Measurements from ENCODE around the gene MARS1.
"Not testable (repeated sequence)": the region's sequence is repeated elsewhere in the genome, so short reads cannot be mapped to it uniquely, and the experiment has no call there.

The MARS1 gene

DNA sequence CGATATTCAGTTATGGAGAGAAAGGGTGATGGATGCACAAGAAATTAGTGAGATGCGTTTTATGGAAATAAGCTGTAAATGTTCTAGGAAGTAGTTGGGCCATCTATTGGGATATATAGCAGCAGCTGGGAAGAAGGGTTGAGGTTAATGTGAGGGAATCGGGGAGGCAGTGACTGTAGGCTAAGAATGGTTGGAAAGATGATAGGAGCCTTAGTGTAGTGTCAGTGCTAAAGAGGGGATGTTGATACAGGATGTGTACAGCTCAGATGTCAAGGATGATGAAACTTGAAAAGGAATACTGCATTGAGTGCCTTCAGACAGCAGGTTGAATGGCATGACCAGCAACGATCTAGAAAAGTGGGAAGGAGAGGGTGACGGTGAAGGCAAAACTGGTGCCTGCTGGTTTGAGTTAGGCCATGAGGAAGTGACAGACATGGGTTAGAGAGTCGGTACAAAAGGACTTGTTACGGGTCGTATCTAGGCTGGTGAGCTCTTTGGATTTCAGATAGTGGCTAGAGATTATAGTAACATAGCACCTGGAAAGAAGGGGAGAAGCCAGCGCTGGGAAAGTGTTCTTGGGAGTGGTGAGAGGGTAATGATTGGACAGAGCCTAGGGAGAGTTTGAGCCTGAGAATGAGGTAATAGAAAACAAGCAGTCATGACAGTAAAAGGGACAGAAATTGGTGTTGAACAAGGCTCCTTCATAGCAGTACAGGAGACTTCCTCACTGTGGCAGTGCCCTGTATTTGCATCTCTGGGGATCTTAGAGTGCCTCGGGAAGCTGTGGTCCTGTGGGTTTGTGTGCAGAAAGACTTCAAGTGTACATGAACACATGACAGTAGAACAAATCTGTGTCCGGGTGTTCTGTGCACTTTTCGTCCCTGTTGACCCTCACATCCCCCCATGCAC is 9.6 kb downstream of the MARS1 start:
- DNase-seq: no peak

DNA sequence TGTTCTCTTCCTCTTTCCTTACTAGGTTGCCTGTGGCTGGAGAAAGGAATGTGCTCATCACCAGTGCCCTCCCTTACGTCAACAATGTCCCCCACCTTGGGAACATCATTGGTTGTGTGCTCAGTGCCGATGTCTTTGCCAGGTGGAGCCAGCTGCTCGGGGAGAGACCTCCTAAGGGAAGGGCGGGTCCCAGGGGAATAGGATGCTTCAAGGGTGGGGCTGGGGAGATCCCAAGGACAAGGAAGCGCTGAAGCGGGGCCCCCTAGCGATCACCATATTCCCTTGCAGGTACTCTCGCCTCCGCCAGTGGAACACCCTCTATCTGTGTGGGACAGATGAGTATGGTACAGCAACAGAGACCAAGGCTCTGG is 10.2 kb downstream of the MARS1 start:
- DNase-seq: no peak

- no peak for DNase-seq
Observed at GRCh38 chr12:57498571-57498970, 10.7 kb downstream of the MARS1 start.

GRCh38 chr12:57500213-57500612 is 12.3 kb downstream of the MARS1 start:
- DNase-seq: no peak

- not testable (repeated sequence) for DNase-seq
Observed at GRCh38 chr12:57502311-57502969, 14.6 kb downstream of the MARS1 start.

GRCh38 chr12:57506541-57506940 is 18.7 kb downstream of the MARS1 start:
- not testable (repeated sequence) for DNase-seq

GRCh38 chr12:57507796-57508195 is 19.9 kb downstream of the MARS1 start:
- DNase-seq: not testable (repeated sequence)

DNA sequence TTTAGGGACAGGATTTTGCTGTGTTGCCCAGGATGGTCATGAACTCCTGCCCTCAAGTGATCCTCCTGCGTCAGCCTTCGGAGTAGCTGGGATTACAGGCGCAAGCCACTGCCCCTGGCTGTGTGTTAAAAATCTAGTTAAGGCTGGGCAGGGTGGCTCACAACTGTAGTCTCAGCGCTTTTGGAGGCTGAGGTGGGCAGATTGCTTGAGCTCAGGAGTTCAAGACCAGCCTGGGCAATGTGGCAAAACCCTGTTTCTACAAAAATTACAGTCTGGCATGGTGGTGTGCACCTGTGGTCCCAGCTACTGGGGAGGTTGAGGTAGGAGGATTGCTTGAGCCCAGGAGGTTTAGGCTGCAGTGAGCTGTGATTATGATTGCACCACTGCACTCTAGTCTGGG is 23.3 kb downstream of the MARS1 start:
- no peak for DNase-seq

DNA sequence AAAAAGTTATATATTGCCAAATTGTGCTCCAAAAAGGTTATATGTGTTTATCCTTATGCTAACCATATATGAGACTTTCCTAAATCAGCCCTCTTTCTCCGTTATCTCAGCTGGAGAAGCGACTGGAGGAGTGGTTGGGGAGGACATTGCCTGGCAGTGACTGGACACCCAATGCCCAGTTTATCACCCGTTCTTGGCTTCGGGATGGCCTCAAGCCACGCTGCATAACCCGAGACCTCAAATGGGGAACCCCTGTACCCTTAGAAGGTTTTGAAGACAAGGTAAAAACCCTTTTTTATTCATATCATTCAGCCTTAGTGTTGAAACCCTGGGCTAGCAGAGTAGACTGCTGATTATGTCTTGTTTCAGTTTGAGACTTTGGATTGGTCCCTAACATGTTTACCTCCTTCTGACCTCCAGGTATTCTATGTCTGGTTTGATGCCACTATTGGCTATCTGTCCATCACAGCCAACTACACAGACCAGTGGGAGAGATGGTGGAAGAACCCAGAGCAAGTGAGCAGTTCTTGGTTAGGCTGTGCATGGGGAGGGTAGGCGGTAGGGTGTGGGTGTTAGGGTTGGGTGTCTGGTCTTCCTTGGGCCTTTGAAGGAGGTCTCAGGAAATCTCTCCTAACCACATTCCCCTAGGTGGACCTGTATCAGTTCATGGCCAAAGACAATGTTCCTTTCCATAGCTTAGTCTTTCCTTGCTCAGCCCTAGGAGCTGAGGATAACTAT is 23.9 kb downstream of the MARS1 start:
- DNase-seq: no peak

DNA sequence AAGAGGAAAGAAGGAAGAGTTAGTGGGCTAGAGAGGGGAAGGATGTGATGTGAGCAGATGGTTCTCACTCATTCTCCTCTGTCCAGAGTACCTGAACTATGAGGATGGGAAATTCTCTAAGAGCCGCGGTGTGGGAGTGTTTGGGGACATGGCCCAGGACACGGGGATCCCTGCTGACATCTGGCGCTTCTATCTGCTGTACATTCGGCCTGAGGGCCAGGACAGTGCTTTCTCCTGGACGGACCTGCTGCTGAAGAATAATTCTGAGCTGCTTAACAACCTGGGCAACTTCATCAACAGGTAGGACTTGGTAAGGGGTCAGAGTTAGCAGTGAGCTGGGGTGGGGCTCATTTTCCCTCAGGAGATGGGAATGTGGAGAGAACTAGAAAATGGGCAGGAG is 24.8 kb downstream of the MARS1 start:
- no peak for DNase-seq

DNA sequence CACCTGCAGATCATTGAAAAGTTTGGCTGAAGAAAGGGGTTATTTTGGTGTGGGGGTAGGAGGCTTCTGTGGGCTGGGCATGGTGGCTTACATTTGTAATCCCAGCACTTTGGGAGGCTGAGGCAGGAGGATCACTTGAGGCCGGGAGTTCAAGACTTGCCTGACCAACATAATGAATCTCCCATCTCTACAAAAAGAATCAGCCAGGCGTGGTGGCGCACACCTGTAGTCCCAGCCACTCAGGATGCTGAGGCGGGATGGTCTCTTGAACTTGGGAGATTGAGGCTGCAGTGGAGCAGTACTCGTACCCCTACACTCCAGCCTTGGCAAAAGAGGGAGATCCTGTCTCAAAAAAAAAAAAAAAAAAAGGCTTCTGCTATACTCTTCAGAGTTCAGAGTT is 25.4 kb downstream of the MARS1 start:
- no peak for DNase-seq

DNA sequence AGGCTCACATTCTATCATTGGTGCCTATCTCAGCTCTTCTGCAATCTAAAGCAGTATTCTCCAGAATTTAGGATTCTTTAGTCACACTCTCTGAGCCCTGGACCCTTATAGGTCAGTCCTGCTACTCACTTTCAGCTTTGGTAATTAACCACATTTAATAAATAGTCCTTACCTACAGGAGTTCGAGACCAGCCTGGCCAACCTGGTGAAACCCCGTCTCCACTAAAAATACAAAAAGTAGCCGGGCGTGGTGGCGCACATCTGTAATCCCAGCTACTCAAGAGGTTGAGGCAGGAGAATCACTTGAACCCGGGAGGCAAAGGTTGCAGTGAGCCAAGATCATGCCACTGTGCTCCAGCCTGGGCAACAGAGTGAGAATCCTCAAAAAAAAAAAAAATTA is 25.8 kb downstream of the MARS1 start:
- DNase-seq: not testable (repeated sequence)

GRCh38 chr12:57514246-57514645 is 26.4 kb downstream of the MARS1 start:
- DNase-seq: not testable (repeated sequence)

DNA sequence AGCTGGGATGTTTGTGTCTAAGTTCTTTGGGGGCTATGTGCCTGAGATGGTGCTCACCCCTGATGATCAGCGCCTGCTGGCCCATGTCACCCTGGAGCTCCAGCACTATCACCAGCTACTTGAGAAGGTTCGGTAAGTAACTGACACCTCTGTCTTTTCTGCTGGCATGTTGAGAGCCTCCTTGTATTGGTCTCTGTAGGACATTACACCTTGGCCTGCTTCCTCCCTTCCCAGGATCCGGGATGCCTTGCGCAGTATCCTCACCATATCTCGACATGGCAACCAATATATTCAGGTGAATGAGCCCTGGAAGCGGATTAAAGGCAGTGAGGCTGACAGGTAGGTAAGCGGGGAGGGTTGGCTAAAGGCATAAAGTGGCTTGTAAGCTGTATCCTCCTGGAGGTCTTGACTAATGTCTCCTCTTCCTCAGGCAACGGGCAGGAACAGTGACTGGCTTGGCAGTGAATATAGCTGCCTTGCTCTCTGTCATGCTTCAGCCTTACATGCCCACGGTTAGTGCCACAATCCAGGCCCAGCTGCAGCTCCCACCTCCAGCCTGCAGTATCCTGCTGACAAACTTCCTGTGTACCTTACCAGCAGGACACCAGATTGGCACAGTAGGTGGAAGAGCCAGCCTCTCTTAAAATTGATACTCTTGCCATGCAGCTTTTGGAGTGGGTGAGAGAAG is 27.0 kb downstream of the MARS1 start:
- no peak for DNase-seq

- DNase-seq: no peak
Observed at GRCh38 chr12:57515408-57515933, 27.6 kb downstream of the MARS1 start.

GRCh38 chr12:57515934-57516541 is 28.2 kb downstream of the MARS1 start:
- DNase-seq: no peak

DNA sequence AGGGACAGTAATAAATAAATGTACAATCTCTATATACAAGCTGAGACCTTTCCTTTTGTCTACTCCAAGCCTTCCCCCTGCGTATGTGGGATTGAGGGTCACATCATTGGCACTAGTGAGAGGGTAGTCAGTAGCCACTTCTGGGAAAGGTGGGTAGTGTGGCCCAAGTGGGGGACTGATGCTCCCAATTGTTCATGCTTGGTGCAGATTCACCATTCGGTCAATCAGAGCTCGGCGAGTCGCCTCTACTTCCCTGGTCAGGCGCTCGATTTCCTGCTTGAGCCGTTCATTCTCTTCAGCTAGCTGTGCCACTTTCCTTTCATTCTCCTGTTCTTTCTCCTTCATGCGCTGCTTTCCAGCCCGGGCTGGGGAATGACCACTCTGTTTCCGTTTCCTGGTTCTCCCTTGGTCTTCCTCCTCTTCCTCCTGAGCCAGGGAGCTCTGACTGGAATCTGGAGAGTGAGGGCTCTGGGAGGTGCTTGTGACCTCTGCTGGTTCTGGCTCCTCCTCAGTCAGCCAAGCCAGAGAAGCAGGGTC is 28.8 kb downstream of the MARS1 start:
- DNase-seq: no peak

DNA sequence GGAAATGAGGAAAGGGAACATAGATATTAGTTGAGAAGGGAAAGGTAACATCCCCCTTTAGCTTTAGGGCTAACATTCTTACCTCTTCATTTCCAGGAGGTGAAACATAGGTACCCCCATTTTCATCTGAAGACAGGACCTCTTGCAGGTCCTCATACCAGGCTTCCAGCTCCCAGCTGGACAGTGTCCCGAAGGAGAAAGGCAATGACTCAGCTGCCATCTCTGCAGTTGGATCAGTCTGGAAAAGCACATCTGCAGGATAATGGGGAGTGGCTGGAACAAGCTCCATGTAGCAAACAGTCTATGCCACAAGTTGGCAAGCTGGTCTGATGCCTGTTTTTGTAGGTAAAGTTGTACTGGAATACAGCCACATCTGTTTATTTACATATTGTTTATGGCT is 29.3 kb downstream of the MARS1 start:
- peak; percentile 59 for DNase-seq

DNA sequence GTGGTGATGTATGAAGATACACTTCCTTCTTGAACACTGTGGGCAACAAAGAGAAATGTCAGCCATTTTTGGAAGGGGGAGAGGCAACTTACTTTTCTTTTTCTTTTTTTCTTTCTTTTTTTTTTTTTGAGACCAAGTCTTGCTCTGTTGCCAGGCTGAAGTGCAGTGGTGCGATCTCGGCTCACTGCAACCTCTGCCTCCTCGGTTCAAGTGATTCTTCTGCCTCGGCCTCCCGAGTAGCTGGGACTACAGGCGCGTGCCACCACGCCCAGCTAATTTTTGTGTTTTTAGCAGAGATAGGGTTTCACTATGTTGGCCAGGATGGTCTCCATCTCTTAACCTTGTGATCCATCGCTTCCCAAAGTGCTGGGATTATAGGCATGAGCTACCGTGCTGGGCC is 29.9 kb downstream of the MARS1 start:
- not testable (repeated sequence) for DNase-seq

DNA sequence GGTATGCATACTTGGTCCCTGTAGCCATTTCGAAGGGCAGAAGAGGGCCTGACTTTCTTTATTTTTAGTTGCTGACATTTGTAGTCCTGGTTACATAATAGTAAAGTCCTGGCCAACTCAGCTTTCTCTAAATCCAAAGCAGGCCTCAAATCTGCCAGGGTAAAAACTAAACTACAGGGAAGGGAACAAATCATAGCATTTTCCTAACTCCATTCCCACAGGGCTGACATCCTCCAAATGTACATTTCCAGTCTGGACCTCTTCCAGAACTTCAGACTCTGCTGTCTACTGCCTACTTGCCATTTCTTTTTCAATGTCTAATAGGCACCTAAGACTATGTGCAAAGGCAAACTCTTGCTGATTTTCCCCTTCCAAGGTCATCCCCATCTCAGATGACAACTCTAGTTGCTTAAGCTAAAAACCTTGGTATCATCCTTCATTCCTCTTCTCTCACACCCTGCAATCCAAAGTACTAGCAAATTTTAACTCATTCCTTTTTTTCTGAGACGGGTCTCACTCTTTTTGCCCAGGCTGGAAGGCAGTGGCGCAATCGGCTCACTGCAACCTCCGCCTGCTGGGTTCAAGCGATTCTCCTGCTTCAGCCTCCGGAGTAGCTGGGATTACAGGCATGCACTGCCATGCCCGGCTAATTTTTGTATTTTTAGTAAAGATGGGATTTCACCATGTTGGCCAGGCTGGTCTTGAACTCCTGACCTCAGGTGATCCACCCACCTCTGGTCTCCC is 30.5 kb downstream of the MARS1 start:
- DNase-seq: peak; percentile 33
